ENCODE measurements around the gene GRIK4. TPM values are rescaled to one million over a fixed set of nuclear protein-coding genes. Genes with fewer than 3 reads are reported as not detected.

Gene GRIK4
- total and polyA plus RNA-seq, 2 experiments from 2014 or later, result 0.28 to 0.45 TPM

DNA sequence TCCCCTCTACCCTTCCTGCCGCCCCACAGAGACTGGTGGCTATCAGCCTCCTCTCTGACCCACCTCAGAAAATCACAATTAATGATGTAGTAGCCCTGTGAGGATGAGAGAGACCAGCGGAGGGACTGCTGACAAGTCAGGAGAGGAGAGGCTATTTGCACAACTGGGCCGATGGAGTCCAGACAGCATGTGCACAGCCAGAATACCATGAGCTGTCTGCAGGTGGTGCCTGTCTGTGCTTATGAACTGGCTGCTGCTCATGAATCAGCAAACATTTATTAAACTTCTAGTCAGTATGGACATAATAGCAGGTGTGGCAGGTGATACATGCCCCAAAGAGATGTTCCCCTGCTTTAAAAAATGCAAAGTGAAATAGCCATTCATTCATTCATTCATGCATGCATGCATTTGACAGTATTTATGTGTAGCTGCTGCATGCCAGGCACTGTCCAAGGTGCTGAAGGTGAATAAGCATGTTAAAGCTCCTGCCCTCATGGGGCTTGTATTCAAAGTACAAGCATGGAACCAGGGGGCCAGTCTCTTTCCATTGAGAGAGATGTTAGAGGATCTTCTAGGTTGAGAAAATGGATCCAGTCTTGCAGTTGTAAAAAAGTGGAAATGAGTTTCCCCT lies 141.3 kb downstream of the GRIK4 start:
- Histone ChIP-seq H3K27ac (no peak overlapping the region), H3K9me3 (ENCODE audit: low read depth) (no peaks in the 10 kb centered on the region), H3K4me3 (no peak overlapping the region), H3K27me3 (peaks cover 69% of the 10 kb centered on the region), H3K4me1 (ENCODE audit: low read depth) (no peaks in the 10 kb centered on the region), H3K36me3 (no peaks in the 10 kb centered on the region)
- TF ChIP-seq, protein P1, sequence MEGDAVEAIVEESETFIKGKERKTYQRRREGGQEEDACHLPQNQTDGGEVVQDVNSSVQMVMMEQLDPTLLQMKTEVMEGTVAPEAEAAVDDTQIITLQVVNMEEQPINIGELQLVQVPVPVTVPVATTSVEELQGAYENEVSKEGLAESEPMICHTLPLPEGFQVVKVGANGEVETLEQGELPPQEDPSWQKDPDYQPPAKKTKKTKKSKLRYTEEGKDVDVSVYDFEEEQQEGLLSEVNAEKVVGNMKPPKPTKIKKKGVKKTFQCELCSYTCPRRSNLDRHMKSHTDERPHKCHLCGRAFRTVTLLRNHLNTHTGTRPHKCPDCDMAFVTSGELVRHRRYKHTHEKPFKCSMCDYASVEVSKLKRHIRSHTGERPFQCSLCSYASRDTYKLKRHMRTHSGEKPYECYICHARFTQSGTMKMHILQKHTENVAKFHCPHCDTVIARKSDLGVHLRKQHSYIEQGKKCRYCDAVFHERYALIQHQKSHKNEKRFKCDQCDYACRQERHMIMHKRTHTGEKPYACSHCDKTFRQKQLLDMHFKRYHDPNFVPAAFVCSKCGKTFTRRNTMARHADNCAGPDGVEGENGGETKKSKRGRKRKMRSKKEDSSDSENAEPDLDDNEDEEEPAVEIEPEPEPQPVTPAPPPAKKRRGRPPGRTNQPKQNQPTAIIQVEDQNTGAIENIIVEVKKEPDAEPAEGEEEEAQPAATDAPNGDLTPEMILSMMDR (IDR thresholded peaks at IDR 0.05; ENCODE audit: low read depth, low read length), result no peak
- peak in 1 of 2 donors; percentile 18 for DNase-seq (ENCODE audit: low read depth in 1 of 2, low spot score in 1 of 2)

DNA sequence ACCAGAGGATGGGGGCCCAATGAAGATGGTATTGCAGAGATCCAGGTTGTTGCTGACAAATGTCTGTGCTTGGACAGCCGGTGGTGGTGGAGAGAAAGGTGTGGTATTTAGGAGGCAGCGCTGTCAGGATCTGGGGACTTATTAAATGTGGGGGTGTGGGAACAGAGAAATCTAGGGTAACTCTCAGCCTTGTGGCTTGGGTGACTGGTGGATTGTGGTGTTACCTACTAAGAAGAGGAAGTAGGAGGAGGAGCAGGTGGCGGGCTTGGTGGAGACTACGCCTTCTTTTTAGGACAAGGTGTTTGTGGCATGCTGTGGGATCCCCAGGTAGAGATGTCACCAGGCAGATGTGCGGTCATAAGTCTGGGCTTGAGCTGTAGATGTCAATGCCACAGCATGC lies 144.0 kb downstream of the GRIK4 start:
- H3K9me3 ChIP-seq (ENCODE audit: low read depth), result no peaks in the 10 kb centered on the region
- peaks cover 44% of the 10 kb centered on the region for H3K27me3 ChIP-seq
- no peak overlapping the region for H3K27ac ChIP-seq
- no peaks in the 10 kb centered on the region for H3K4me1 ChIP-seq (ENCODE audit: low read depth)
- no peaks in the 10 kb centered on the region for H3K36me3 ChIP-seq
- DNase-seq (ENCODE audit: low read depth in 1 of 2, low spot score in 1 of 2), result no peak
- TF ChIP-seq, protein P1 (IDR thresholded peaks at IDR 0.05; ENCODE audit: low read depth, low read length), result no peak
- no peak overlapping the region for H3K4me3 ChIP-seq

DNA sequence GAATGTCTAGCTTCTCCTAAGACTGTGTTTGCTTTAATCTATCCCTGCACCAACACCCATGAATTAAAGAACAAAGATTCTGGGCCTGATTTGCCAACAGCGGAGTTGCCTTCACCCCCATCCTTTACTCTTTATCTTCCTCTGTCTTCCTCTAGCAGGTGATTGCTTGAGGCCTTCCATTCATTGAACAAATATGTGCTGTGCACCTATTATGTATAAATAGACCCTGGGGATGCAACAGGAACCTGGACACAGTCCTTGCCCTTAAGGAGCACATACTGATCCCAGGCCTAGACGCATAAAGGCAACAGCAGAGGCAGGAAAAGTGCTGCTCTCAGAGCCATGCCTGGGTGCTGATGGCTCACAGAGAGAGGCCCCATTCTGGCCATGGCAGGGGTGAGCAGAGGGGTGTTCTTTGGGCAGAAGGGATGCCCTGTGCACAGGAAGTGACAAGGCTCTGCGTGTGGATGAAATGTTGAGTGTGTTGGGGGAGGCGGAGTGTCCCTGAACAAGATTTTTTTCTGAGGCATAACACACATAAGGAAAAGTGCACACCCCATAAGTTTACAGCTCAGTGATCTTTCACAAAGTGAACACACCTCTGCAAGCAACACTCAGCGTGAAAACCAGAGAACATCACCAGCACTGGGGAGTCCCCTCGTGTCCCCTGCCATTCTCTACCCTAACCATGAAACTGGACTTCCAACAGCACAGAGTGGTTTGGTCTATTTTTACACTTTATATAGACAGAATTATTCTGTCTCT lies 145.9 kb downstream of the GRIK4 start:
- Histone ChIP-seq H3K9me3 (ENCODE audit: low read depth) (no peaks in the 10 kb centered on the region), H3K36me3 (no peaks in the 10 kb centered on the region), H3K4me3 (no peak overlapping the region), H3K27me3 (peaks cover 25% of the 10 kb centered on the region), H3K4me1 (ENCODE audit: low read depth) (no peaks in the 10 kb centered on the region), H3K27ac (no peak overlapping the region)
- TF ChIP-seq, protein P1 (IDR thresholded peaks at IDR 0.05; ENCODE audit: low read depth, low read length), result no peak
- no peak for DNase-seq (ENCODE audit: low read depth in 1 of 2, low spot score in 1 of 2)

DNA sequence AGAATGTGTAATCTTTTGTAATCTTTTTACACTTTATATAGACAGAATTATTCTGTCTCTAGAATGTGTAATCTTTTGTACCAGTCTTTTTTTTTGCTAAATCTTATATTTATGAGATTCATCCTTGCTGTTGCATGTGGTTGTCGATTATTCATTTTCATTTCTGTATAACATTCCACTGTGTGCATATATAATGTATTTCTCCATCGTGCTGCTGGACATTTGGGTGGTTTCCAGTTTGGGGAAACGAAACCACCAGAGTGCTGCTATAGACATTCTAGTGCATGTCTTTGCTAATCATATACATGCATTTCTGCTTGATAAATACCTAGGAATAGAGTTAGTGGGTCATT lies 146.5 kb downstream of the GRIK4 start:
- H3K4me3 ChIP-seq, result no peak overlapping the region
- H3K9me3 ChIP-seq (ENCODE audit: low read depth), result no peaks in the 10 kb centered on the region
- H3K27me3 ChIP-seq, result peaks cover 20% of the 10 kb centered on the region
- H3K4me1 ChIP-seq (ENCODE audit: low read depth), result no peaks in the 10 kb centered on the region
- no peak overlapping the region for H3K27ac ChIP-seq
- no peaks in the 10 kb centered on the region for H3K36me3 ChIP-seq
- TF ChIP-seq, protein P1 (IDR thresholded peaks at IDR 0.05; ENCODE audit: low read depth, low read length), result no peak
- no peak for DNase-seq (ENCODE audit: low read depth in 1 of 2, low spot score in 1 of 2)

DNA sequence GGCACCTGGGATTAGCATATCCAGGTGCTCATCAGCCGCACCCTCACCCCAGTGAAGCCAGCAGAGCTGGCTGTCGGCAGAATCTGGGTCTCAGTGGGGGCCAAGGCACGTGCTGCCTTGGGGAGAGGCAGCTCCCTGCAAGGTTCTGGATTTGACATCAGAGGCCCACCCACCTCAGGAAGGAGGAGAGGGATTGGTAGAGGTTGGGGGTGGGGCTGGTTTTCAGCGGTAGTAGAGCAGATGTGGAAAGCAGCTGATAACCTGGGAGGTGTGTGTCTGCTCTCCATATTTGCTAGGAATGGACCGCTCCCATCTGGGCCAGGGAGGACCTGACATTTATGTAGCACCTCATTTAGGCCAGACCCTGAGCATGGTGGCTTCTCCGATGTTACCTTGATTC lies 147.5 kb downstream of the GRIK4 start:
- H3K4me1 ChIP-seq (ENCODE audit: low read depth), result no peaks in the 10 kb centered on the region
- H3K27me3 ChIP-seq, result peaks cover 24% of the 10 kb centered on the region
- no peak overlapping the region for H3K27ac ChIP-seq
- TF ChIP-seq, protein P1 (IDR thresholded peaks at IDR 0.05; ENCODE audit: low read depth, low read length), result no peak
- H3K36me3 ChIP-seq, result no peaks in the 10 kb centered on the region
- no peak for DNase-seq (ENCODE audit: low read depth in 1 of 2, low spot score in 1 of 2)
- H3K4me3 ChIP-seq, result no peak overlapping the region
- no peaks in the 10 kb centered on the region for H3K9me3 ChIP-seq (ENCODE audit: low read depth)
